HG02759 (cell line): ENCODE data around the gene FOXD1.
"Not testable (repeated sequence)": the region's sequence is repeated elsewhere in the genome, so short reads cannot be mapped to it uniquely, and the experiment has no call there.

Experiments used
- ATAC-seq: cut with Tn5 transposase; IDR thresholded peaks from one replicate; pipeline ENCODE4 v1.9.1; 2021; ENCODE audit warnings: mild to moderate bottlenecking, moderate library complexity; ENCODE audit not compliant: unreplicated experiment

FOXD1 gene

DNA sequence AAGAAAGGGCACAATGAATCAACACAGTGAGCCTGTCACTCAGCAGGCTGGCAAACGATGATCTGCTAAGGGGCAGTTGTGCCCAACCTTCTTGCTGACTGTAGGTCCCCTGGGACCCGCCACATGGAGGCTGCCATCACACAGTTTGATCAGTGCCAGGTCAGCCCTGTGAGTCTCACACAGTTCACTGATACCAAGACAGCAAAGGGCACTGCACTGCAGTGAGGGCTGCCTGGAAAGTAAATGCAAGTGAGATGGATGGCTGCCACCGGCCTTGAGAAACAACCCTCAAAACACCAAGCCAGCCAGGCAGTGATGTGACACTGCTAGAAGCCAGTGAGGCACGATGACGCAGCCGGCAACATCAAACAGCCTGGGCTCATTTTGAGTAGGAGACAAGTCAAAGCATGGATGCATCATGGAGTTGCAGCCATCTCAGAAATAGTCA lies 30.3 kb downstream of the FOXD1 start:
- no peak for ATAC-seq

DNA sequence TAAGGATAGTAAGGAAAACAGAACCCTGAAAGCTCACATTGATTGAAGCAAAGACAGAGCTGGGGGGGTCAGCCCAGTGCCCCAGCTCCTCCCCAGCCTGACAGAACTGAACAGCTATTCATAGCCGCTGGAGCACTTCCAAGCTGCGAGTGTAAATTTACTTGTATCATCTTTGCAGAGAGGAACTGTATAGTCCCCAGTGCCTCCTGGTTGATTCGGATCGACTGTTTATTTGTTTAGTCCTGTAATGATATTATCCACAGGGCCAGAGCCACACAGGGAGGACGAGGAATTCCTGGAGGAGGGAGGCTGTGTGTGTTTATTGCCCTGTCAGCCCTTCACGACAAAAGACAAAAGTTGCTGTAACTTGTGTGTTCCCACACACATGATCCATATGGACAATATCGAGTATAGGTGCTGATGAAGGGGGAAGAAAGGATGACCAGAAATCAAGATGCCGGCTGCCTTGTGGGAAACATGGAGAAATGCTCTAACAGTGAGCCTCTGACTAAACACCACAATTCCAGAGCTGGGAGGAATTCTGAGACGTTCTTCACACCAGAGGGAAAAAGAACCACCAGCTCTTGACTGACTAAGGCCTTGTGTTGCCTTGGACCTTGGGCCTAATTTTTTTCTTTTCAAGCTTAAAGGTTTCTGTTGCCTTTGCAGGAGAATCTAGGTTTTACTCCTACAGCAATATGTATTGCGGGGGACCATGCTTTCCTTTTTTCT lies 31.1 kb downstream of the FOXD1 start:
- no peak for ATAC-seq

DNA sequence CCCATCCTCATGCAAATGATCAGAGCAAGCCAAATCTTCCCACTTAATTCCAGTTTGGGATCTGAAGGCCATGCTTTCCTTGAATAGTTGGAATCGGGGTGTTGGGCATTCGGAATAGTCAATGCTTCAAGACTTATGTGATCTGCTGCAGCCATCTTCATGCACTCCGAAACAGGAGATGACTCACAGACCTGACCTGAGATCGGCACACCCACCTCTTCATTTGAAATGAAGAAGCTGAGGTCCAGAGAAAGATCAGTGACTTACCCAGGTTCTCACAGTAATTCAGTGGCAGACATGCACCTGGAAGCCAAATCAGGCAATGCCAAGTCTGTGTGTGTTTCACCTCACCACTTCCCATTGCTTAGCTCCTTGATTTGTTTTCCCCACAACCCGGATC lies 33.0 kb downstream of the FOXD1 start:
- no peak for ATAC-seq

DNA sequence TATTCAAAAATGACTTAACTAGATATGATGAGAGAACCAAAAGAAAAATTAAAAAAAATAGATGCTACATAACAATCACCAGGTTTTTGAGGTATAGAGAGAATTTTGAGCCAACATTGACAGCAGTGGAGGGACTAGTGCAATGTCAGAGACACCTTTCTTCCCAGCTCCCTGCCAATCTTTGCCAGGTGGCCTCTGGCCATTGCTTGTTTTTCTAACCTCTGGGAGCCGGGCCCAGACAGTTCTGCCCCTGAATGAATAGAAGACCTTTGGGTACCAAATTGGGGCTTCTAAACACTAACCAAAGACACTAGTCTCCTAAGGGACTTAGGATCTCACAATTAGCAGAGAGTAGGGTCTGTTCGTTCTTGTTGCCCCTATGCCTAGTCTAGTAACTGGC lies 33.4 kb downstream of the FOXD1 start:
- no peak for ATAC-seq

DNA sequence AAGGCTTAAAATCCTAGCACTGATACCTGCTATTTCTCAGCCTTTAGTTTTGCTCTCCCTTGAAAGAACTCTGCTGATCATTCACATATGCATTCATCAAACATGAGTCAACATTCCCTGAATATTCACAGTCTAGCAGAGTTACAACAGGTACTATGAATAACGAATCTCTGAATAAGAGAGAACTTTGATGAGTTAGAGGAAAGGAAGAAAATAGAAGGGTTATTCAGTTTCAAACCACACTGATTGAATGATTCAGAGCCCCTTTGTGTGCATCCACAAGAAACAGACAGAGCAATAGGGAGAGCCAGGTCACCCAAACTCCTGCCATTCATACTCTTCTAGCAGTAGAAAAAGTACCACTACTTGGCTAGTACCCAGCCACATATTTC lies 36.0 kb downstream of the FOXD1 start:
- ATAC-seq, result no peak

DNA sequence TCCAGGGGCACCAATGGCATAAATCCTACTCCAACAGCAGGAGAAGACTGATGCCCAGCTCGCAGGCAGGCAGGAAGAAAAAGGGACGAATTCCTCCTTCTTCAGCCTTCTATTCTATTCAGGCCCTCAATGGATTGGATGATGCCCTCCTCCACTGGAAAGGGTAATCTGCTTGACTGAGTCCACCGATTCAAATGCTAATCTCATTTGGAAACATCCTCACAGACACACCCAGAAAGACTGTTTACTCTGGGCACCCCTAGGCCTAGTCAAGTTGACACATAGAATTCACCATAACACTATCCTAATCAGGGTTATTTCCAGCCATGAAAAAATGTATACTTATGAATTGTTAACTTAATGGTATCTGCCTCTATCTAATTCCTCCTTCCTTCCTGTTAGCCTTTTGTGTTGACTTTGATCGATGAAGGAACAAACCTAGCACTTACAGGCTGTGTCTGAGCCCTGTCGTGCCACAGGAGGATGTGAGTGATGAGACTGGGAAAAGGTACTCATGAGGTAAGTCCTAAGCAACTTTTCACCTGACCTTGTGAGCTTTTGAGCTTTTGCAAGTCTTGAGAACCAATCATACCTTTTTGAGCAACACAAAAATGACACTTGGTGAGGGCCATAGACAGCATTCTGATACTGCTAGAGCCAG lies 36.5 kb downstream of the FOXD1 start:
- ATAC-seq, result no peak

DNA sequence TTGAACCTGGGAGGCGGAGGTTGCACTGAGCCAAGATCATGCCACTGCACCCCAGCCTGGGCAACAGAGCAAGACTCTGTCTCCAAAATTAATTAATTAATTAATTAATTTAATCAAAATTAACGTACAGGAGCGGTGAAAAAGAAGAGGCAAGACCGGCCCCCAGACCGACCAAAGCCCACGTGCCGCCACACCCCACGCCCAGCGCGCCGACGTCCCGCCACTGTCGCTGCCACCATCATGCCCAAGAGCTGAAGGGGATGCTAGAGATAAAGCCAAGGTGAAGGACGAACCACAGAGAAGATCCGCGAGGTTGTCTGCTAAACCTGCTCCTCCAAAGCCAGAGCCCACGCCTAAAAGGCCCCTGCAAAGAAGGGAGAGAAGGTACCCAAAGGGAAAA lies 38.6 kb downstream of the FOXD1 start:
- ATAC-seq, result not testable (repeated sequence)

DNA sequence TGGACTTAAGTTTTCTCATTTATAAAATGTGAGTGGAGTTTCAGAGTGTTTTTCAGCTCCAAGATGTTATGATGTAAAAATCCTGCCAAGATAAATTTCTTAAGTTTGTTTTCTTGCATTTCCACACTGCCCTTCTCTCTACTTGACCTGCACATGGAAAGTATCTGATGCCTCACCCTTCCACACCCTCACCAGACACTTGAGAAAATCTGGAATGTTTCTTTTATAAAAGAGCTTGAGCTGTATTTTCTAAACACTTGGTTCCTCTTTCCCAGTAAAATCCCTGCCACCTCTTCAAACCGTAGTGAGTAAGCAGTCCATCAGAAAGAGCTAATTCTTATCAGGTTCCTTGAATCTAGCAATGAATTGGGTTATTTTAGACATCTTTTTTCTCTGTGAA lies 42.9 kb downstream of the FOXD1 start:
- ATAC-seq, result no peak

DNA sequence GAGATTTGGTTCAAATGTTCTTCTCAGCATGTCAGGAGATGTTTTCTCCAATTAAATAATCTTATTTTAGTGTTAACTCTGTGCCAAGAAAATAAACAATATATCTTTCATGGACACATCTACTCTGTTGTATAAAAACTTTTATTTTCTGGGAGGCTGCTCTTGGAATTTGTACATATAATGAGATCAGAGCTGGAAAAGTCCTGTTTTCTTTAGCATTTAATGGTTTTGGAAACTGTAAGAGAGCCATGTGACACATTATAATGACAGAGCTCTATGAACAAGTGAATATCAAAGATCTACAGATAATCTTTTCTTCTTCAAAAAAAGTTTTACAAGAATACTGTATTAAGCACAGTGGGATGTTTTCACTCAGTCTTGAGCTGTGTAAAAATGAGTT lies 48.8 kb downstream of the FOXD1 start:
- no peak for ATAC-seq
